AG09309 (cell line): Measurements from ENCODE around the gene IL22.
"Not testable (repeated sequence)": the region's sequence is repeated elsewhere in the genome, so short reads cannot be mapped to it uniquely, and the experiment has no call there.

Source experiments
- DNase-seq: peaks from one replicate; pipeline ENCODE4 v3.0.0-alpha.2; 2010; ENCODE audit warnings: low read depth
- H3K4me3 ChIP-seq: 2 replicates; pipeline ENCODE4 v1.5.1; 2011; ENCODE audit warnings: mild to moderate bottlenecking, low read depth, low read length, moderate library complexity; ENCODE audit not compliant: control insufficient read depth
- TF ChIP-seq, protein P1 (sequence below): IDR thresholded peaks from 2 replicates; pipeline ENCODE4 v1.5.1; 2011; ENCODE audit warnings: mild to moderate bottlenecking, low read depth, low read length, inconsistent platforms; ENCODE audit not compliant: insufficient read depth, control insufficient read depth; ENCODE audit errors: missing control alignments

Gene IL22

DNA sequence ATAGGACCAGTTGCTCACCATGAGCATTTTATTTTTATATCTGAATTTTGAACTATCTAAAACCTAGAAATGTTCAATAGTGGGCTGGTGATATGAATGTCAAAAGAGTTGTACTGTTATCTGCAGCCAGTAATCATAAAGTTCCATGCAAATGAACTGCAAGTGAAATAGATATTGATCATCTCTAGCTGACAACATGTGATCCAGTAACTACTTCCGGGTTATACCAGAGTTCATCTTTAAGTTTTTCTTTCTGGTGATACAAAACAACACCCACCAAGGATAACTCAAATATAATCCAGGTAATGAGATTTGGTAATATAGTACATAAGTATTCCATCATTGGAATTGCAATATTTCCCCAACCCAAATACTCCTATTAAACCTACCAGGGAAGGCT lies 31.9 kb downstream of the IL22 start:
- no peak overlapping the region for H3K4me3 ChIP-seq
- no peak for DNase-seq
- TF ChIP-seq, protein P1, sequence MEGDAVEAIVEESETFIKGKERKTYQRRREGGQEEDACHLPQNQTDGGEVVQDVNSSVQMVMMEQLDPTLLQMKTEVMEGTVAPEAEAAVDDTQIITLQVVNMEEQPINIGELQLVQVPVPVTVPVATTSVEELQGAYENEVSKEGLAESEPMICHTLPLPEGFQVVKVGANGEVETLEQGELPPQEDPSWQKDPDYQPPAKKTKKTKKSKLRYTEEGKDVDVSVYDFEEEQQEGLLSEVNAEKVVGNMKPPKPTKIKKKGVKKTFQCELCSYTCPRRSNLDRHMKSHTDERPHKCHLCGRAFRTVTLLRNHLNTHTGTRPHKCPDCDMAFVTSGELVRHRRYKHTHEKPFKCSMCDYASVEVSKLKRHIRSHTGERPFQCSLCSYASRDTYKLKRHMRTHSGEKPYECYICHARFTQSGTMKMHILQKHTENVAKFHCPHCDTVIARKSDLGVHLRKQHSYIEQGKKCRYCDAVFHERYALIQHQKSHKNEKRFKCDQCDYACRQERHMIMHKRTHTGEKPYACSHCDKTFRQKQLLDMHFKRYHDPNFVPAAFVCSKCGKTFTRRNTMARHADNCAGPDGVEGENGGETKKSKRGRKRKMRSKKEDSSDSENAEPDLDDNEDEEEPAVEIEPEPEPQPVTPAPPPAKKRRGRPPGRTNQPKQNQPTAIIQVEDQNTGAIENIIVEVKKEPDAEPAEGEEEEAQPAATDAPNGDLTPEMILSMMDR: no peak

DNA sequence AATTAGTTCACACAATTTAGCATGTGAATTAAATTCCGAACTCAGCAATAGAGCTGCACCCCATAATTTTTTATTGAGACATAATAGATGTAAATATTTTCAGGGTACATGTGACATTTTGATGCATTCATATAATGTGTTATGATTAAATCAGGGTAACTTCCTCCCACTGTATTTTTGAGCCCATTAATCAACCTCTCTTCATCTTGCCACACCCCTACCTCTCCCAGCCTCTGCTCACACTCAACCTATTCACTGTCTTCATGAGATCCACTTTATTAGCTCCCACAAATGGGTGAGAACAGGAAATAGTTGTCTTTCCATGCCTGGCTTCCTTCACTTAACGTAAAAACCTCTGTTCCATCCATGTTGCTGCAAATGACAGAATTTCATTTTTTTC lies 42.5 kb downstream of the IL22 start:
- TF ChIP-seq, protein P1: no peak
- DNase-seq: no peak
- no peak overlapping the region for H3K4me3 ChIP-seq

- DNase-seq: not testable (repeated sequence)
Measured at GRCh38 chr12:68209048-68209728, 44.2 kb downstream of the IL22 start.

GRCh38 chr12:68207276-68207675 lies 46.1 kb downstream of the IL22 start:
- TF ChIP-seq, protein P1: no peak
- no peak for DNase-seq

More at GRCh38 chr12:68209048-68209728, 44.2 kb downstream of the IL22 start:
- not testable (repeated sequence) for H3K4me3 ChIP-seq

DNA sequence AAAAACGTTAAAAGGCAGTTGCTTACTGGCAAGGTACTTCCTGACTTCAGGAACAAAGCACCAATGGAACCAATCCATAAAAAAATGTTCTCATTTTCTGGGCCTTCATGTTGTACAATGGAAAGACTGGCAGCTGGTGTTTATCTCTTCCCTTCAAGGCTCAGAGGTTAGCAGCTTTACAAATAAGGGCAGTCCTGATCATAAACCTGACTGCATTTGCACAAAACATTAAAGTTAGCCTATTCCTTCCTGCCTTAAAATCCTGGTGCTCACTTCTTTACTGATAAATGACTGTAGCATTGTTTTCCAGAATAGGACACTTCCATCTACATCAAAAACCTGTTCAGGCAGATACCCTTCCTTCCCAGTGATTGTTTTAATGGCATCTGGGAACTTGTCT lies 47.0 kb downstream of the IL22 start:
- no peak for DNase-seq
- no peak overlapping the region for H3K4me3 ChIP-seq
- TF ChIP-seq, protein P1: no peak

More at GRCh38 chr12:68207276-68207675, 46.1 kb downstream of the IL22 start:
- H3K4me3 ChIP-seq: no peak overlapping the region

DNA sequence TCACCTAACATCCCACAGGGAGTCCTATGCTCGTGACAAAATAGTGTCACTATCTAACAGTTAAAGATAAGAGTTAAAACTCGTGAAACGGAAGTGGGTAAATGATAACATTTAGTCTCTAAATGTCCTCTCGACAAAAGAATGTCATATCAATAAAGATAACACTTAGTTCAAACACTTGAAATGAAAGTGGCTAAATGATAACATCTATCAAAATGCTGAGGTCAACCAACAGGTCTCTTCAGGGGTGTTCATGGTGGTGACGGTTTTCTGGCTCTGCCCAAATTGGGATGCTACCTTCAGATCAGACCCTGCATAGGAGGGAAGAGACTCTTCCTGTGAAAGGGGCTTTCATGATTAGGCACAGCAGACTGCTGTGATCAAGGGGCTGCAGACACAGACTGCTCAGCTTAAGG lies 49.9 kb downstream of the IL22 start:
- TF ChIP-seq, protein P1: no peak
- no peak overlapping the region for H3K4me3 ChIP-seq
- DNase-seq: no peak

DNA sequence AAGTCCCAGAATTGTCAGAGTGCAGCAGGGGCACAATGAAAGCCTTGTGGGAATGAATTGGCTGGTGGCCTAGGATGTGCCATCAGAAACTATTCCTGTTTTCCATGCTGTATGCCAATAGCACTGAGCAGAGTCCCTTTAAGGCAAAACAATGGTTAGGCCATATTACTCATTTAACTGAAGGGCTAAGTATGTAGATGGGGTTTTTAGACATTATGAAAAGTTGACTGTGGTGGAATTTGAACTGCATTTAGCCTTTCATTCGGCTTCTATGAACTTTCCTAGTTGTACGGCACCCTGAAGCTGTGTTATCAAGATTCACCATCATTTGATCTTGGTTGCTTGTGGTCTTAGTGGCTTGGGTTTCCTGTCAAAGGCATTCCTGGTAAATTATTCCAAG lies 52.5 kb downstream of the IL22 start:
- DNase-seq: no peak

More for the DNA sequence above, 52.5 kb downstream of the IL22 start:
- TF ChIP-seq, protein P1: no peak
- no peak overlapping the region for H3K4me3 ChIP-seq
